HT1080 (cell line): Measurements from ENCODE around the gene PSME3IP1. TPM values are rescaled to one million over a fixed set of nuclear protein-coding genes. Genes with fewer than 3 reads are reported as not detected.

ENCODE experiments used
- total RNA-seq: library from RNA; depleted of rRNA; stranded (reverse); fragments of >200 nt; shearing (Covaris generic); gene quantifications from 2 replicates; pipeline ENCODE4 v1.2.3, GENCODE V29; 2014; rRNA removed

Gene PSME3IP1
- total RNA-seq, 1 experiment from 2014 or later: 102 TPM

Other genes with a start within 250 kb of the PSME3IP1 start
- gene CETP, start 224.1 kb downstream of the PSME3IP1 start, total RNA-seq: not detected in 2 replicates
- 13.6 and 14.3 TPM in 2 replicates for gene NLRC5, start 196.5 kb downstream of the PSME3IP1 start, total RNA-seq
- 36.1 and 51.5 TPM in 2 replicates for gene CPNE2, start 93.5 kb downstream of the PSME3IP1 start, total RNA-seq
- 28.1 and 36.6 TPM in 2 replicates for gene RSPRY1, start 290 bp upstream of the PSME3IP1 start, total RNA-seq
- gene ARL2BP, start 59.2 kb upstream of the PSME3IP1 start, total RNA-seq: 55.3 and 70.5 TPM in 2 replicates
- 0.20 and 1.3 TPM in 2 replicates for gene PLLP, start 98.6 kb upstream of the PSME3IP1 start, total RNA-seq
- gene CCL22, start 172.7 kb upstream of the PSME3IP1 start, total RNA-seq: not detected in 2 replicates
- 0.03 and 0.07 TPM in 2 replicates for gene CX3CL1, start 186.5 kb upstream of the PSME3IP1 start, total RNA-seq
- not detected in 2 replicates for gene CCL17, start 218.7 kb upstream of the PSME3IP1 start, total RNA-seq